T follicular helper cell (primary cell): ENCODE results near the gene ZDHHC11.
"Not testable (repeated sequence)": the region's sequence is repeated elsewhere in the genome, so short reads cannot be mapped to it uniquely, and the experiment has no call there.

Experiments
- DNase-seq: peaks from one replicate; pipeline ENCODE4 v3.0.0-alpha.2; 2020; ENCODE audit warnings: low read depth

Gene ZDHHC11

DNA sequence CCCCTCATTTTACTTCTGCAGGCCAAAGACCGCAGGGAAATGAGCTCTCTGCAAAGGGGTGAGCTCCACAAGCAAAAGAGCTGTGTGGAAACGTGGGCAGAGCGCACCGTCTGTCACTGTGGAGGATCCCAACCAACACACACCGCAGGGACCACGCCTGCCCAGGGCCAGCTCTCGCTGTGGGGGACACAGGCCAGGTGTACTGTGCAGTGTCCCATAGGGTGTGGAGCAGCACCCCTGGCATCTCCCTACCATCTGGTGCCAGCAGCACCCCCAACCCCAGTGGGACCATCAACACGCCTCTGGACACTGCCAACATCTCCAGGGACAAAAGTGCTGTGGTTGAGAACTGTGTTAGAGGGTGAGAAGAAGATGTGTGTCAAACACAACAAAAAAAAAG, 27.9 kb upstream of the ZDHHC11 start:
- not testable (repeated sequence) for DNase-seq

DNA sequence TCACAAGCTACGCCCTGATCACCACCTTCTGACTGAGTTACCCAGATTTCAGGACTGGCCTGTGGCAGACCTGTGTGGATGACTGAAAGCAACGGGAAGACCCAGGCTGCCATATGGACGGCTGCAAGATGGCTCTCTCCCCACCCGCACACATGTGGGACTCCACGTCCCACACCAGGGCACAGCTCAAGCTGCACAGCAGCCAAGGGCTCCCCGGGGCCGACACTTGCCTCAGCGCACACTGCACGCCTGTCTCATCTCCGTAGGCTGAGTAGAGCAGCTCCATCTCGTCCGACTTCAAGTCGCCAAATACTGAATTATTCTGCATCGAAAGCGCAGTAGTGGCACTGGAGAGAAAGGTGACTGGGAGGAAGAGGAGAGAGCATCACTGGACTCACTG, 27.3 kb upstream of the ZDHHC11 start:
- no peak for DNase-seq

DNA sequence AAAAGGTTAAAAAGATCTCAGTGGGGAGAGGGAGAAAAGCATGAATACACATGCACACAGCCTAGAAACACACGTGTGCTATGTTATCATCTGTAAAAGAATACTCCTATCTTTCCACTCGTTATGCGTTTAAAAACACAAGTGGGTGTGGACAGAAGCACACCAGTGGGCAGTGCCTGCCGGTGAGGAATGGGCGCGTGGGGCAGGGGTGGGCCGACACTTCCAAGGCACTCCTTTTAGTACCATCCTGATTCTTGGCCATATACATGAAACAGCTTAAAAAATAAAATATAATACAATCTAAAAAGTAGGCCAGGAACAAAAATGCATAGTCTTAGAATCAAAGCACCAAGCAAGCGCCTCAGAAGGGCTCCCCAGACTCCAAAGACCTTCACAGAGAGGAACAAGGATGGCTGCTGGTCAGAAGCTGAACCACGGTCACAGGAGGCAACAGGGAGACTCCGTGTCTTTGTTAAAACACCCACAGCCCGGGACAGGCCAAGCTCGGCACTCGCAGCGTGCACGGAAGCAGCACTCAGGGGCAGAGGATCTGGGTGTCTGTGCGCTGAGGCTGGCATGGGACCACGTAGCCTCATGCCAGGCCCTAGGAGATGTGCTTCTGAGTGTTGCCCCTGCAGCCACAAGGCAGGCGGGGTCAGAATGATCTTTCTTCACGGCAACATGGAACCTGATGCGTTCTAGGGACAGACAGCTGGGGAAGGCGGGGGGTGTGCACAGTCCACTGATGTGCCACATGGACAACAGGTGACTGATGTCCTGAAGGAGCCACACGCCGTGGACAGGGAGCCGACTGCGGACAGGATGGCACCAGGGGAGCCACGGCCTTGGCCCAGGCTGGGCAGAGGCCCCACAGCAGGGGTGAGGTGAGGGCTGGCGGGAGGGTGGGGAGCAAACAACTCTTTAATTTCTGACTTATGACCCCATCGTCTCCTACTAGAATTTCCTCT, 25.9 kb upstream of the ZDHHC11 start:
- DNase-seq = no peak

DNA sequence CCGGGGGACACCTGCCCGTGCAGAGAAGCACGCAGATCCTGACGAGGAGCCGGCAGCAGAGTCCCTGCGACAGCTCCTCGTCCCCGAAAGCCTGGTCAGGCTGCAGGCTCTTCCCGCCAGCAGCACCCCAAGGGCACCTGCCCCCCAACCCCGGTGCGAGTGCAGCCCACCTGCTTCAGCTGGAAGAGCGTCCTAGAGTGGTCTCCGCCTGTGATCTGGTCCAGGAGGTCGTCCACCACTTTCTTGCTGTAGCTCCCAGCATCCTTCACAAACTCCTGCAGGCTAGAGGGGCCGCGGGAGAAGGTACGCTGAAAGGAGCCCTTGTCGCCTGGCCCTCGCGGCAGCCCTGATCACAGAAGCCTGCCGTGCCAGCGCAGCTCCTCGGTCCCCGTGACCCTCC, 25.1 kb upstream of the ZDHHC11 start:
- DNase-seq = no peak

DNA sequence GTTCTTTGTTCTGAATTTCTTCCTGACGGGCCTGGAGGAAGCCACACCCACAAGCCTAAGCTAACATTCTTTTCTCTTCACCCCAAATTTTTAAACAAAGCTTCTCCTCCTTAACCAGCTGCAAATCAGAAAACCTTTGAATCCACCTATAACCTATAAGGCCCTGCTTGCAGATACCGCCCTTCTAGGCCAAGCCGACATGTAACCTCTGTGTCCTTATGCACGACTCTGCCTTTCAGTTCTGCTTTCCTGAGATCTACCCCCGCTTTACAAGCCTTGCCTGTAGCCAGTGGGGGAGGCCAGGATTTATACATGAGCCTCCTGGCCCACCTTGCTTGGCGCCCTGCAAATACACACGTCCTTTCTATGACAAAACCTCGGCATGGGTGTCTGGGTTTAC, 22.5 kb upstream of the ZDHHC11 start:
- no peak for DNase-seq

DNA sequence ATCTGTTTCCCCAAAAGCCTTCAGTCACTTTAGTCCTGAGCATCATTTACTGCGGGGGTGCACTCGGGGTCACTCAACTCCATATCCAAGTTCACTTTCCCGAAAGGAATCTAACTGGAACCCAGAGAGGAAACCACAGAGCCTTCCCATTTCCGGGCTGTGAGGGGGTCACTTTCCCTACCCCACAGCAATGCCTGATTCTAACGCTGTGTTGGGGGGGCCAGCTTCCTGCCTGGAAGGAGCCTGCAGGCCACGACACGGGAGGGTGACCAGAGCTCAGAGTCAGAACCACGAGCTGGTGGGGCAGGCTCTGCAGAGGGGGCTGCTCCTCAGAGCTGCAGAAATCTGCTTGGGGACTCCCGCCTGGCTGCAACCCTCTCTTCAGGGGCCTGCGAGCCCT, 21.5 kb upstream of the ZDHHC11 start:
- DNase-seq = no peak

DNA sequence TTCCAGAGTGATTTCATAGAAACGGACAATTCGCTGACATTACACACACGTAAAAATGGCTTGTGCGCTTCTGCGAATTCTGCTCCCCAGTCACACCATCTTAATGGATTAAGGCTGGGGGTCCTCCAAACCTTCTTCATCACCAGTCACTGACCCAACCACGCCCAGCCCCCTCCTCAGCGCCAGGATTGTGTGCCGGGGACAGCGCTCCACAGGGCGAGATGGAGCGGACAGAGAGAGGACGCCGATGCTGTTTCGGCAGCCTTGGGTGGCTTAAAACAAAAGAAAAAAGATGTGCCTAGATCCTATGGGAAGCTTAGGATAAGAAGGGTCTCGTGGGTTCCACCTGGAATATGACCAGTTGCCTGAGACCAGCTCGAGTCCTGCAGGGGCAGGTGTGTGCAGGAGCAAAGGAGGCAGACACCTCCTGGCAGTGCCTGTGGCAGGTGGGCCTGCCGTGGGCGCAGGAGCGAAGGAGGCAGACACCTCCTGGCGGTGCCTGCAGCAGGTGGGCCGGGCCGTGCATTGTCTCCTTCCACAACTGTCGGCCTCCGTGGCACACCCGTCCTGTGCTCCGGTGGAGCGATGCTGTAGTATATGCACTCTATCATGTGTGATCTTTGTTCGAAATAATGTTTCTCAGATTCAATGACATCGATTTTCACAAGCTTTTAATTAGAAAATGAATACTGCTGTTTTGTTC, 21.0 kb upstream of the ZDHHC11 start:
- DNase-seq = no peak

DNA sequence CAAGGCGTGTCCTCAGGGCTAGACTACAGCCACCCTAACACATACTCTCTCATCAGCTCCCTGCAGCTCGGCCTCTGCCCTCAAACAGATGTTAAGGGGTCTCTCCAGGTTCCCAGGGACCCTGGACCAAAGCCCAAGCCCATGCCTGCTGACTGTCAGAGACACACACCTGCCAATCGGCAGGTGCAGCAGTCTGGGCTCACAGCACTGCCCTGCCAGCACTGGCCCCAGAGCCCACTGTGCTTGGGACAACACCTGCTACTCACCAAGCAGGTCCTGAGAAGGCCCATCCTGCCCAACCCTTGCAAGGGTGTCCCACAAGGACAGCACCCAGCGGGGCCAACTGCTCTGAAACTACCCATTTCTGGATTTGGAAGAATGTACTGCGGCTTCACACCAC, 20.2 kb upstream of the ZDHHC11 start:
- DNase-seq = no peak

DNA sequence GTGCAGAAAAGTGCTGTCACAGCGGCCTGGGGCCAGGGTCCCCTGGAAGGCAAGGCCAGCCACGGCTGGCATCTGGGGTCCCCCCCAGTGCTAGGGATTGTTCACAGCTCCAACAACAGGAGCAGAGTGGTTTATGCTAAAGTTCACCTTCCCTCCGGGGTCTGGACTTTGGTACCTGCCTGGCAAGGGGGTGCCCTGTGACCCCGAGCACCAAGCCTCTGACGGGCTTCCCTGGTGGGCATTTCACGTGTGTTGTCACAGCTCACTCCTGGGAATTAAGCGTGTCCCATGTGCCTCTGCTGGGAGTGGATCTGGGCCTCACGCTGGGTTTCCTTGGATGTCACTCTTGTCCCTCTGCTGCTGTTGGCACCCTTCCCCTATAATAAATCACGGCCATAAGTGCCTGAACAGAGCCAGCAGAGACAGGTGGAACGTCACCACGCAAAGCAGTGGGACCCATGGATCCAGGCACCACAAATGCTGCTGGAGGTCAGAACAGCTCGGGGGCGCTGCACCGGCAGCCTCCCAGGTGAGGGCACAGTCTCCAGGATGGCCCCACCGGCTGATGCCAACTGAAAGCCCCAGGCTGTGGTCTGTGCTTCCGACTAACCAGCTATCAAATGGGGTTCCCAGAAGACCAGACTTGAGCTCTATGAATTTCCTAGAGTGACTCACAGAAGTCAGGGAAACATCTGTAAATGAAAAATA, 17.8 kb upstream of the ZDHHC11 start:
- DNase-seq = no peak

DNA sequence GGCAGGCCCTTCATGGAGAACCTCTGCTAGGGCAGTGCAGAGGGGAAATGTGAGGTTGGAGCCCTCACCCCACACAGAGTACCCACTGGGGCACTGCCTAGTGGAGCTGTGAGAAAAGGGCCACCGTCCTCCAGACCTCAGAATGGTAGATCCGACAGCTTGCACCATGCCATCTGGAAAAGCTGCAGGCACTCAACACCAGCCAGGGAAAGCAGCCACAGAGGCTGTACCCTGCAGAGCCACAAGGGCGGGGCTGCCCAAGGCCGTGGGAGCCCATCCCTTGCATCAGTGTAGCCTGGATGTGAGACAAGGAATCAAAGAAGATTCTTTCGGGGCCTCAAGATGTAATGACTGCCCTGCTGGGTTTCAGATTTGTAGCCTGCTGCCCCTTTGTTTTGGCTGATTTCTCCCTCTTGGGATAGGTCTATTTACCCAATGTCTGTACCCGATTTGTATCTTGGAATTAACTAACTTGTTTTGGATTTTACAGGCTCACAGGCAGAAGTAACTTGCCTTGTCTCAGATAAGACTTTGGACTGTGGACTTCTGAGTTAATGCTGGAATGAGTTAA, 16.6 kb upstream of the ZDHHC11 start:
- no peak for DNase-seq

DNA sequence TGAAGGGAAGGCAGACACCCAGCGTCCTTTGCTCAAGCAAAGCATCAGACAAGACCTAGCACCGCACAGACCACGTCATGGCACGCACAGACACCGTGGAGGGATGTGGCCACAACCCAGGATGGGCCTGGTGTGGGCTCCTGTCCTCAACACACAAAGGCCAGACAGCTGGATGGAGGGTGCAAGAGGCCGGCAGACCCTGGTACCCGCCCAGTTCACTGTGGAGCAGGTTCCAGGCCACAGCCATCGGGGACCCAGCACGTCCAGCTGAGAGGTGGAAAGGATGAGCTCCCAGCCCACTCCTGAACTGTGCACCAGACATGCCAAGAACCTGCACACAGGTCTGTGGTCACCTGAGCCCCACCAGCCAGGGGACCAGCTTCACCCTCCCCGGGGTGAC, 15.0 kb upstream of the ZDHHC11 start:
- no peak for DNase-seq

DNA sequence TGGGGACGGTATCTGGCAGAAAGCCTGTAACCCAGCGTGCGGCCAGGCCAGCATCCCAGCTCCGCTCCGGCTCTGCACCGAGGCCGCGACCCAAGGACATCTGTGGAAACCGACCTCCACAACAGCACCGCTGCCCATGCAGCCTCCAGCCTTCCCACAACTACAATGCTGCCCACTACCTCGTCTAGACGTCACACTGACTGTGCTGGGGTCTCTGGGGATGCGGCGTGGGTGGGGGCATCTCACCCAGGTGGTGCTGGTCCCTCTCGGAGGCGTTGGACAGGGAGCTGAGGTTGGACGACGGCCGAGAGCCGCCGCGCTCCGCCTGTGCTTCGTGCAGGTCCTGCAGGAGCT, 14.4 kb upstream of the ZDHHC11 start:
- DNase-seq = no peak

DNA sequence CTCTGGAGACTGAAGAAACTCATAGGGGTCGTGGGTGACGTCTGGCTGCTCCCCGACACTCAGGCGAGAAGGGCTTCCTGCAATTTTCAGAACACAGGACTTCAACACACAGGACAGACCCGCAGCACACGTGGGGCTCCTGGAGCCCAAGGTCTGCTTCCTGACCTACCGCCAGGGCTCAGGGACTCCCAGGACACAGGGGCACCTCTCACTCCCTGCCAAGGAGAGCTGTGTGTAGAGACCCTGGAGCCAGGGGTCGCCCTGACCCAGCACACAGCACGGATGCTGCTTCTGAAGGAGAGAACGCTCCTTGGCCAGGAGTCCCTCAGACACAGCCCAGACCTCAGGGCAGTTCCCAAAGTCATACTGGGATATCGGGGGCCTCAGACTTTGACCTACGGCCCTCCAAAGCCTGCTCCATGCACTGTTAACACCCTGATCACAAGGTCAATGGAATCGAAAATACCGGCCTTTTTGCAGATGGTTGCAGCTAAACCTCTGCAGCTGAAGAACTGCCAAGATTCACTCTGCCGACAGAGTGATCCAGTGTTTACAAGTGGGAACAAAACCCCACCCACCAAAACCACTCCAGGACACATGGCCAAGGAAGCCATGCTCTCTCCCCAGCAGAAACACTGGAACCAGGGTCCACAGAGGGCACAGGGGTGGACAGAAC, 13.8 kb upstream of the ZDHHC11 start:
- DNase-seq = no peak

DNA sequence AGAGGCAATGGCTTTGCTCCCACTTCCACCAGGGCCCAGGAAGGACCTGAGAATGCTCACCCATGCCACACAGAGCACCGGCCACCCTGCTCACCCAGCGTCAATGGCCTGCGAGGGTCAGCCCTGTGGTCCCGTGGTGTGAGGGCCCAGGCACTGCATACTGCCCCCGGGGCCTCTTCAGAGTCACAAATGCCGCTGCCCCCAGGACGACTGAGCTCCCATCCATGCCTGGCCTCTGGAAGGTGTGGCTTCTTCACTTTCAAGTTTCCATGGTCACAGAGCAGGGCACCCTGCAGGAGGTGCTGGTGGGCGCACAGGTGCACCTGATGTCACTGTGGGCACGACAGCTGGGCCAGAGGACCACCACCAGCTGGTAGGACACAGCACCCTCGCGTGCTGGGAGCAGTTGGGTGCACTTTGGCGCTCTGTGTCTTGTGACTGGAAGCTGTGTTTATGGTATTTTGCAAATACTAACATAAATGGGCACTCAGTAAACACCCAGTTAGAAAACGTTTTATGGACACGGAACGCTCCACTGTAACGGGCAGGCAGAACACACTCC, 12.5 kb upstream of the ZDHHC11 start:
- DNase-seq = no peak

DNA sequence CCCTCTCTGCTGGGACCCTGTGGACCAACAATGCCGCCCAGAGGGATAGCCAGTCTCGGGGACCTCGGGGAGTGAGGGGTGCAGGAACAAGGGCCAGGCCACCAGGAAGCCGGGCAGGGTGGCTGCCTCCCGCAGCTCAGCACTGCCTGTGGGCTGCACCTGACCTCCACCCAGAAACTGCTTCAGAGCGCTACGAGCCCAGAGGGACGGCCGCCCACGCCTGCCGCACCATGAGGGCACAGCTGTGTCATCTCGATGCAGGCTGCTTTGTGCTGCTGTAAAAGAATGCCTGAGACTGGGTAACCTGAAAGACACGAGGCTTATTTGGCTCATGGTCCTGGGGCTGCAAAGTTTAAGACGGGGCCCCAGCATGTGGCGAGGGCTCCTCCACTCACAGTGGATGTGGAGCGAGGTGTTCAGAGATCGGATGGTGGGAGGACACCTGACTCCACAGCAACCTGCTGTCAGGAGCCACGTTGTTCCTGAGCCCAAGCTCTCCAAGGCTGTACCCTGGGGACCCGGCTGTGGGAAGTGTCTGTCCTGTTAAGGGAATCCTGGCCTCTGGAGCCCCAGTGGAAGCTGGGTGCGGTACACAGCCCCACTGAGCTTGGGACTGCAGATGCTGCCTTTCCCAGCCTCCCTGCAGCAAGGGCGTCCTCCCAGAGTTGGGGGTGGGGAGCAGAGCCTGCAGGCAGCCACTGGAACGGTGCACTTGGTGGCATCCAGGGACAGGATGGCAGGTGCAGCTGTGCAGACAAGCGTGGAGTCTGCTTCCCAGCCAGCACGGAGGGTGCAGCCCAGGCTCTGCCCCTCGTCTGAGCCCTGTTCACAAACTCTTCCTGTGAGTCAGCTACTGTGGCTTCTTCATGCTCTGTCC, 11.8 kb upstream of the ZDHHC11 start:
- DNase-seq = no peak

DNA sequence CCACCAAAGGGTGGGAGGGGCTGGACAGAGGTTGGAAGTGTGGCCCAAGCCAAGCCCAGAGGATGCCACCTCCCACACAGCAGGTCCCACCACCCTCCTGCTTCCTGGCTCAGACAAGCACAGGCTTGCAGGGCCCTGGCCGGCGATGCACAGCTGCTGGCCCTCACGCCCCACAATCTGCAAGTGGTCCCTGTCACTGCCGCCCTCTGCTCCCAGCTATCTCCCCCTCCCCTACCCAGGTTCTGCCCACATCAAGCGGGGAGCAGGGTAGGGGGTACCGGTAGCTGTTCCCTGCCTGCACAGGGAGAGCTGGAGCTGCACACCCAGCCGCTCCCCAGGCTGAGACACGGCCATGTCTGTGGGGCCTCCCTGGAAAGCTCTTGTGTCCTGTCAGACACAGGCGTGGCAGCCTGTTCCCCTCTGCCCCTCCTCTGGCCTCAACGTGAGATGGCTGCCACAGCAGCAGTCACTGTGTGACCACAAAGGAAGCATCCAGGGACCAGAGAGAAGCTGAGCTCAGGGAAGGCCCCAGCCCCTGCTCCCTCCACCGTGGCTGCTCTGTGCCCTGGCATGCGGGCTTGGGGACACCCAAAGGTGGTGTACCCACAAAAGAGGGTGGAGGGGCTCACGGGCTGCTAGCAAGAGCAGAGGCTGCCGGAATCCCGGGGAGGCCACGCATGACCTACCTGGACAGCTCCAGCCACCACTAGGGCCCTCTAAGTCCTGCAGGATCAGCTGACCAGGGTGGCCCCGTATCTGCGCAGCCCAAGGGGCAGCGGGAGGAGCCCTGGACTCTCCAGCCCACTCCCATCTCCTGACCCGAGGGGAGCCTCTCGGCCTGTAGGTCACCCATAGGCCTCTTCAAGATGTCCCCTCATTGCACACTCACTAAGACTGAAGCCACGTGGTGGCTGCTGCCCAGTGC, 10.9 kb upstream of the ZDHHC11 start:
- no peak for DNase-seq

DNA sequence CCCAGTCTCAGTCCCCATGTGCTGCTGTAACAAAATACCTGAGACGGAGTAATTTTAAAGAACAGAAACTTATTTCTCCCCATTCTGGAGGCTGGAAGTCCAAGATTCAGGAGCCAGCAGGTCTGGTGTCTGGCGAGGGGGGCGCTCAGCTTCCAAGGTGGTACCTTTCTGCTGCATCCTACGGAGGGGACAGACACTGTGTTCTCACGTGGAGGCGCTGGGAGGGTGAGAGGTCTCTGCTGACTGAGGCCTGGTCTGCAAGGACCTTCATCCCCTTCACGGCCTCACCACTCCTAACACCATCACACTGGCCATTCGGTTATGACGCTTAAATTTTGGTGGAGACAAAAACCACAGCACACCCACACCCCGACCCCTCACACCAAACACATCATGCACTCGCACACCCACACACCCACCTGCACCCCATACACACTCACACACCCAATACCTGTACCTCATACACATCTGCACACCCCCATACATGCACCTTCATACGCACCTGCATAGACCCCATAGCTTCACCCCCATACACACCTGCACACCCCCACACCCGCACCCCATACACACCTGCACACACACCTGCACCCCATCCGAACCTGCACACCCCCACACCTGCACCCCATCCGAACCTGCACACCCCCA, 9.8 kb upstream of the ZDHHC11 start:
- no peak for DNase-seq

DNA sequence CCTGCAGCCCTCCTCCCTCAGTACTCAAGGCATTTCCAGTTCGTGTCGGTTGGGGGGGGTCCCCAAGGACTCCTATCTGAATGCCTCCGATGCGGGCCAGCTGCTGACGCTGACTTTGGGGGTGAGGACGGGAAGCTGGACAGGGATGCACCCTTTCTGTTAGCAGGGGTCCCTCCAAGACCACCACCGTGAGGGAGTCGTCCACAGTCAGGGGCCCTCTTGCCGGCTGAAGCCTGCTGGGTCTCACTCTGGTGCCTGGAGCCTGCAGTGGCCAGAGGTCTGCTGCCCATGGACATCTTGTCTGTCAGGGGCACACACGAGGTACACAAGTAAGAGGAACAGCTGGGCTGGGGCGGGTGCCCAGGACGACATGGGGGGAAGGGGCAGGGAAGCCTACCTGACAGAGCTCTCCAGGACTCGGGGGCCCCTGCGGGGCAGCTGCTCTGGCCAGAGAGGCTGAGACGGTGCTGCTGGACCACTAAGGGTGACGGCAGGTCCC, 9.1 kb upstream of the ZDHHC11 start:
- no peak for DNase-seq

DNA sequence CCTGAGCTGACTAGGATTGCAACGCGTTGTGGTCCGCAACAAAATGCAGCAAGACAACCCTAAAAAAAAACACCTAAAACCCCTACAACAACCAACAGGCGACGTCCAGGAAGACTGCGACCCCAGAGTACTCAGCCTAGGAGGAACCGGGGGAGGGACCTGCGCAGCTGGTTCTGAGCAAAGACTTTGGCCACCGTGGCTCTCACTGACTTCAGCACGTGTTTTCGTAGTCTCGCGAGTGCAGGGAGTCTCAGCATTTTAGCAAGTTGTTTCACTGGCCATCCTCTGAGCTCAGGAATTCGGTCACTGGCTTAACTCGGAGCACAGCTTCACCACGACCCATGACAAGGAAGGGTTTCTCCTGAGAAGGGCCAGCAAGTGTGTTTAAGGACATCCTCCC, 8.6 kb upstream of the ZDHHC11 start:
- DNase-seq = no peak
